GM21423 (cell line): Measurements from ENCODE around the gene PDE4B.

Experiments
- ATAC-seq: cut with Tn5 transposase; IDR thresholded peaks from one replicate; pipeline ENCODE4 v1.9.1; 2021; ENCODE audit warnings: mild to moderate bottlenecking, moderate library complexity; ENCODE audit not compliant: unreplicated experiment

Gene PDE4B

GRCh38 chr1:66251546-66251945 lies 458.9 kb downstream of the PDE4B start:
- ATAC-seq, result peak; percentile 44

- peak; percentile 69 for ATAC-seq
These were observed 460.7 kb downstream of the PDE4B start for GRCh38 chr1:66253330-66253921.

GRCh38 chr1:66254785-66255184 lies 462.1 kb downstream of the PDE4B start:
- ATAC-seq, result no peak

GRCh38 chr1:66256629-66257572 lies 464.2 kb downstream of the PDE4B start:
- no peak for ATAC-seq

GRCh38 chr1:66258404-66259105 lies 465.9 kb downstream of the PDE4B start:
- ATAC-seq, result no peak

- ATAC-seq, result no peak
These were observed 468.7 kb downstream of the PDE4B start for GRCh38 chr1:66261364-66261763.

GRCh38 chr1:66262208-66262963 lies 469.7 kb downstream of the PDE4B start:
- ATAC-seq, result no peak

GRCh38 chr1:66265268-66265667 lies 472.6 kb downstream of the PDE4B start:
- no peak for ATAC-seq

- ATAC-seq, result no peak
These were observed 473.1 kb downstream of the PDE4B start for GRCh38 chr1:66265796-66266195.

- no peak for ATAC-seq
These were observed 473.7 kb downstream of the PDE4B start for GRCh38 chr1:66266350-66266749.

GRCh38 chr1:66266756-66267155 lies 474.1 kb downstream of the PDE4B start:
- no peak for ATAC-seq

- no peak for ATAC-seq
These were observed 474.7 kb downstream of the PDE4B start for GRCh38 chr1:66267201-66267940.

- ATAC-seq, result no peak
These were observed 476.5 kb downstream of the PDE4B start for GRCh38 chr1:66269222-66269621.

- no peak for ATAC-seq
These were observed 477.6 kb downstream of the PDE4B start for GRCh38 chr1:66270119-66270812.

- no peak for ATAC-seq
These were observed 478.7 kb downstream of the PDE4B start for GRCh38 chr1:66271216-66271903.

- ATAC-seq, result no peak
These were observed 479.2 kb downstream of the PDE4B start for GRCh38 chr1:66271904-66272254.

- ATAC-seq, result no peak
These were observed 481.0 kb downstream of the PDE4B start for GRCh38 chr1:66273656-66274055.

GRCh38 chr1:66274634-66275033 lies 481.9 kb downstream of the PDE4B start:
- ATAC-seq, result peak; percentile 43

GRCh38 chr1:66275083-66275482 lies 482.4 kb downstream of the PDE4B start:
- ATAC-seq, result no peak
